SK-N-SH (cell line): Measurements from ENCODE around the gene TNIP2. TPM values are rescaled to one million over a fixed set of nuclear protein-coding genes. Genes with fewer than 3 reads are reported as not detected.

ENCODE experiments used
- CTCF ChIA-PET: fragments of 300-600, 350-600 bp; formaldehyde crosslinking; extraction: SDS; loops from one replicate; lab custom pipeline; 2021; lab: Yijun Ruan, JAX
- POLR2A ChIA-PET: fragments of 350-600 bp; sonication (Branson Sonifier 250); formaldehyde crosslinking; extraction: SDS; loops from one replicate; lab custom pipeline; 2020; ENCODE audit warnings: antibody characterized with exemption, inconsistent platforms; lab: Yijun Ruan, JAX
- DNase-seq: peaks from one replicate; pipeline ENCODE4 v3.0.0; 2012
- H2AFZ ChIP-seq: fragments of 200-600 bp; sonication (generic); 2 replicates; pipeline ENCODE4 v1.8.1; 2016; ENCODE audit warnings: antibody characterized with exemption, mild to moderate bottlenecking, low read depth
- H3F3A ChIP-seq: fragments of 200-600 bp; sonication (generic); replicated peaks from 2 replicates; pipeline ENCODE3; 2016; ENCODE audit warnings: antibody characterized with exemption, mild to moderate bottlenecking; ENCODE audit not compliant: insufficient read depth
- H3K27ac ChIP-seq, 2 experiments: fragments of 200-500 bp in 1 of 2; fragments of 200-600 bp in 1 of 2; sonication (Bioruptor generic) in 1 of 2; sonication (generic), shearing (Covaris generic) in 1 of 2; 2 replicates each; pipeline versions ENCODE4 v1.5.1 to v1.6.1; 2014 to 2016; ENCODE audit warnings: low read depth in 2 of 2, inconsistent platforms in 1 of 2, low read length in 1 of 2, mild to moderate bottlenecking in 1 of 2, mixed read lengths in 1 of 2
- H3K27me3 ChIP-seq: fragments of 200-600 bp; sonication (generic), shearing (Covaris generic); 2 replicates; pipeline ENCODE4 v1.6.1; 2016; ENCODE audit warnings: mixed run types; ENCODE audit not compliant: insufficient read depth
- H3K36me3 ChIP-seq, 2 experiments: fragments of 200-500 bp in 1 of 2; fragments of 200-600 bp in 1 of 2; sonication (Bioruptor generic) in 1 of 2; sonication (generic) in 1 of 2; replicated peaks in 1 of 2; 2 replicates each; pipeline versions ENCODE3 to v1.5.1; 2014 to 2016; ENCODE audit warnings: low read length in 1 of 2, mild to moderate bottlenecking in 1 of 2; ENCODE audit not compliant: insufficient read depth in 2 of 2, control insufficient read depth in 1 of 2
- H3K4me1 ChIP-seq, 2 experiments: fragments of 200-500 bp in 1 of 2; fragments of 200-600 bp in 1 of 2; sonication (Bioruptor generic) in 1 of 2; sonication (generic), shearing (Covaris generic) in 1 of 2; 2 replicates each; pipeline versions ENCODE4 v1.5.1 to v1.6.1; 2014 to 2016; ENCODE audit warnings: low read depth in 1 of 2, low read length in 1 of 2, mixed run types in 1 of 2; ENCODE audit not compliant: insufficient read depth in 2 of 2, control insufficient read depth in 1 of 2
- H3K4me2 ChIP-seq: fragments of 200-600 bp; sonication (generic), shearing (Covaris generic); 2 replicates; pipeline ENCODE4 v1.6.1; 2017; ENCODE audit warnings: mixed run types
- H3K4me3 ChIP-seq, 2 experiments: fragments of 200-500 bp in 1 of 2; fragments of 200-600 bp in 1 of 2; sonication (Bioruptor generic) in 1 of 2; sonication (generic), shearing (Covaris generic) in 1 of 2; 2 replicates each; pipeline versions ENCODE4 v1.5.1 to v1.8.1; 2014 to 2016; ENCODE audit warnings: low read depth in 2 of 2, inconsistent platforms in 1 of 2, low read length in 1 of 2, mild to moderate bottlenecking in 1 of 2, mixed read lengths in 1 of 2, moderate library complexity in 1 of 2
- H3K79me2 ChIP-seq: fragments of 200-600 bp; sonication (generic); 2 replicates; pipeline ENCODE4 v1.8.1; 2017; ENCODE audit warnings: mild to moderate bottlenecking; ENCODE audit not compliant: insufficient read depth
- H3K9ac ChIP-seq: fragments of 200-600 bp; sonication (generic); 2 replicates; pipeline ENCODE4 v1.6.1; 2017; ENCODE audit warnings: mixed run types
- H3K9me2 ChIP-seq: fragments of 200-600 bp; sonication (generic); 2 replicates; pipeline ENCODE4 v1.6.1; 2017; ENCODE audit warnings: mixed run types
- H3K9me3 ChIP-seq: fragments of 200-600 bp; sonication (generic); 2 replicates; pipeline ENCODE4 v1.6.1; 2017; ENCODE audit warnings: mixed run types, mild to moderate bottlenecking, moderate library complexity
- H4K20me1 ChIP-seq: fragments of 200-600 bp; sonication (generic); 2 replicates; pipeline ENCODE4 v1.6.1; 2017; ENCODE audit warnings: mild to moderate bottlenecking, mixed run types; ENCODE audit not compliant: insufficient read depth
- ELF1 ChIP-seq: IDR thresholded peaks from 2 replicates; pipeline ENCODE4 v1.4.0; 2012
- FOXM1 ChIP-seq: IDR thresholded peaks from 2 replicates; pipeline ENCODE4 v1.4.0; 2012; ENCODE audit warnings: low read depth, mild to moderate bottlenecking
- GABPA ChIP-seq: IDR thresholded peaks from 2 replicates; pipeline ENCODE4 v1.4.0; 2012; ENCODE audit warnings: low read depth, mild to moderate bottlenecking
- GATA2 ChIP-seq: sonication (generic); formaldehyde crosslinking; IDR thresholded peaks from 2 replicates; pipeline ENCODE4 v1.5.0; 2020; ENCODE audit warnings: mild to moderate bottlenecking, missing genetic modification reagents
- JUND ChIP-seq: IDR thresholded peaks from 2 replicates; pipeline ENCODE4 v1.4.0; 2012
- MXI1 ChIP-seq: IDR thresholded peaks from 2 replicates; pipeline ENCODE4 v1.6.1; 2012; ENCODE audit warnings: mild to moderate bottlenecking, low read depth, low read length, improper control_type of control experiment
- NFIC ChIP-seq: IDR thresholded peaks from 2 replicates; pipeline ENCODE4 v1.4.0; 2012; ENCODE audit warnings: borderline replicate concordance
- NRF1 ChIP-seq: IDR thresholded peaks from 2 replicates; pipeline ENCODE4 v1.6.1; 2012; ENCODE audit warnings: low read depth, mild to moderate bottlenecking, low read length
- PBX3 ChIP-seq: IDR thresholded peaks from 2 replicates; pipeline ENCODE4; 2012
- RAD21 ChIP-seq: IDR thresholded peaks from 2 replicates; pipeline ENCODE4 v1.6.1; 2012; ENCODE audit warnings: mild to moderate bottlenecking, low read length
- RCOR1 ChIP-seq: fragments of 150-350 bp; IDR thresholded peaks from 2 replicates; pipeline ENCODE4 v1.6.1; 2017; ENCODE audit warnings: antibody characterized with exemption, low read length
- RXRA ChIP-seq: IDR thresholded peaks from 2 replicates; pipeline ENCODE4 v1.4.0; 2012; ENCODE audit warnings: low read depth, mild to moderate bottlenecking, borderline replicate concordance
- SIN3A ChIP-seq: IDR thresholded peaks from 2 replicates; pipeline ENCODE4 v1.6.1; 2012; ENCODE audit warnings: low read depth, mild to moderate bottlenecking, low read length, moderate library complexity, borderline replicate concordance
- TAF1 ChIP-seq: IDR thresholded peaks from 2 replicates; pipeline ENCODE4 v1.6.1; 2012; ENCODE audit warnings: low read depth, mild to moderate bottlenecking, low read length, moderate library complexity, borderline replicate concordance
- TEAD4 ChIP-seq: IDR thresholded peaks from 2 replicates; pipeline ENCODE4 v1.4.0; 2012; ENCODE audit warnings: mild to moderate bottlenecking, borderline replicate concordance; ENCODE audit not compliant: insufficient read depth
- USF1 ChIP-seq: IDR thresholded peaks from 2 replicates; pipeline ENCODE4 v1.4.0; 2012; ENCODE audit warnings: low read depth, borderline replicate concordance
- USF2 ChIP-seq: fragments of 150-350 bp; IDR thresholded peaks from 2 replicates; pipeline ENCODE4 v1.6.1; 2017; ENCODE audit warnings: antibody characterized with exemption, low read length, low read depth, borderline replicate concordance
- YY1 ChIP-seq: IDR thresholded peaks from 2 replicates; pipeline ENCODE4 v1.4.0; 2012; ENCODE audit warnings: low read depth, mild to moderate bottlenecking
- WGBS: methylation state at CpG from one replicate; pipeline ENCODE4 v1.1.6; 2017; ENCODE audit warnings: low lambda C conversion rate; 5-methylcytosine and 5-hydroxymethylcytosine counted together
- polyA plus RNA-seq, 3 experiments: library from polyadenylated mRNA; depleted of rRNA; stranded (reverse); fragments of >200 nt; gene quantifications; 2 replicates each; pipeline ENCODE4 v1.2.3, GENCODE V29; 2012
- TF ChIP-seq, protein P1 (sequence below): IDR thresholded peaks from 2 replicates; pipeline ENCODE4 v1.4.0; 2012; ENCODE audit warnings: low read depth
- TF ChIP-seq, protein P2 (sequence below): IDR thresholded peaks from 2 replicates; pipeline ENCODE4 v1.6.1; 2012; ENCODE audit warnings: mild to moderate bottlenecking, low read depth, low read length, moderate library complexity

The TNIP2 gene
- polyA plus RNA-seq, 1 of the 3 experiments (the other 2 are of a cell fraction) = 78.9 TPM

DNA sequence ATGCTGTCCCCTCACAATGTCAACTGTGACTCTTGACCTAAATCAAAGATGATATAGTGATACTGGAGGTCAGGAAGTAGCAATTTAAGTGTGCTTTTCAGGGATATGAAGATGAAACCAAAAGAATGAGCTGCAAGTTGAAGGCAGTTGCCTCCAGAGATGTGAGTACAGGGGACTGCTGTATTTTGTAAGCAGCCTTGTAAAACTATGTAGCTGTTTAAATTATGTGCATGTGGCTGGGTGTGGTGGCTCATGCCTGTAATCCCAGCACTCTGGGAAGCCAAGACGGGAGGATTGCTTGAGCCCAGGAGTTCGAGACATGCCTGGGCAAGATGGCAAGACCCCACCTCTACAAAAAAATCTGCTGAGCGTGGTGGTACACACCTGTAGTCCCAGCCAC, 15.1 kb upstream of the TNIP2 start:
- no peak for DNase-seq
- no peak overlapping the region for H3K4me2 ChIP-seq
- 70% methylated on average over 3 of the region's 3 CpGs for WGBS
- ChIA-PET CTCF (no interaction called here), POLR2A (no interaction called here)
- H3F3A ChIP-seq = no peaks in the 10 kb centered on the region
- H3K27ac ChIP-seq = no peak overlapping the region
- peaks cover 0 to 22% of the 10 kb centered on the region in 2 experiments; a peak in 1 of 4 replicates for H3K4me1 ChIP-seq
- H3K9ac ChIP-seq = no peak overlapping the region
- no peaks in the 10 kb centered on the region for H3K27me3 ChIP-seq
- H3K9me2 ChIP-seq = no peaks in the 10 kb centered on the region
- no peaks in the 10 kb centered on the region for H4K20me1 ChIP-seq
- no peak overlapping the region for H3K4me3 ChIP-seq
- H3K9me3 ChIP-seq = no peaks in the 10 kb centered on the region
- no peak overlapping the region for H2AFZ ChIP-seq
- no peaks in the 10 kb centered on the region for H3K79me2 ChIP-seq
- no peak for TF ChIP-seq ELF1
- no peak for TF ChIP-seq RCOR1
- TF ChIP-seq TAF1 = no peak
- no peak for TF ChIP-seq SIN3A
- no peak for TF ChIP-seq MXI1
- no peak for TF ChIP-seq GABPA
- no peak for TF ChIP-seq RAD21
- no peak for TF ChIP-seq JUND
- no peak for TF ChIP-seq YY1
- no peak for TF ChIP-seq TEAD4
- no peak for TF ChIP-seq NFIC
- TF ChIP-seq, protein P1, sequence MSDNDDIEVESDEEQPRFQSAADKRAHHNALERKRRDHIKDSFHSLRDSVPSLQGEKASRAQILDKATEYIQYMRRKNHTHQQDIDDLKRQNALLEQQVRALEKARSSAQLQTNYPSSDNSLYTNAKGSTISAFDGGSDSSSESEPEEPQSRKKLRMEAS = no peak
- TF ChIP-seq, protein P2, sequence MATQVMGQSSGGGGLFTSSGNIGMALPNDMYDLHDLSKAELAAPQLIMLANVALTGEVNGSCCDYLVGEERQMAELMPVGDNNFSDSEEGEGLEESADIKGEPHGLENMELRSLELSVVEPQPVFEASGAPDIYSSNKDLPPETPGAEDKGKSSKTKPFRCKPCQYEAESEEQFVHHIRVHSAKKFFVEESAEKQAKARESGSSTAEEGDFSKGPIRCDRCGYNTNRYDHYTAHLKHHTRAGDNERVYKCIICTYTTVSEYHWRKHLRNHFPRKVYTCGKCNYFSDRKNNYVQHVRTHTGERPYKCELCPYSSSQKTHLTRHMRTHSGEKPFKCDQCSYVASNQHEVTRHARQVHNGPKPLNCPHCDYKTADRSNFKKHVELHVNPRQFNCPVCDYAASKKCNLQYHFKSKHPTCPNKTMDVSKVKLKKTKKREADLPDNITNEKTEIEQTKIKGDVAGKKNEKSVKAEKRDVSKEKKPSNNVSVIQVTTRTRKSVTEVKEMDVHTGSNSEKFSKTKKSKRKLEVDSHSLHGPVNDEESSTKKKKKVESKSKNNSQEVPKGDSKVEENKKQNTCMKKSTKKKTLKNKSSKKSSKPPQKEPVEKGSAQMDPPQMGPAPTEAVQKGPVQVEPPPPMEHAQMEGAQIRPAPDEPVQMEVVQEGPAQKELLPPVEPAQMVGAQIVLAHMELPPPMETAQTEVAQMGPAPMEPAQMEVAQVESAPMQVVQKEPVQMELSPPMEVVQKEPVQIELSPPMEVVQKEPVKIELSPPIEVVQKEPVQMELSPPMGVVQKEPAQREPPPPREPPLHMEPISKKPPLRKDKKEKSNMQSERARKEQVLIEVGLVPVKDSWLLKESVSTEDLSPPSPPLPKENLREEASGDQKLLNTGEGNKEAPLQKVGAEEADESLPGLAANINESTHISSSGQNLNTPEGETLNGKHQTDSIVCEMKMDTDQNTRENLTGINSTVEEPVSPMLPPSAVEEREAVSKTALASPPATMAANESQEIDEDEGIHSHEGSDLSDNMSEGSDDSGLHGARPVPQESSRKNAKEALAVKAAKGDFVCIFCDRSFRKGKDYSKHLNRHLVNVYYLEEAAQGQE = no peak
- no peak for TF ChIP-seq USF1
- no peak for TF ChIP-seq GATA2 (CRISPR knock-in tag)
- TF ChIP-seq PBX3 = no peak
- TF ChIP-seq RXRA = no peak
- no peak for TF ChIP-seq NRF1
- no peak for TF ChIP-seq FOXM1
- TF ChIP-seq USF2 = no peak
- no peaks in the 10 kb centered on the region for H3K36me3 ChIP-seq
